Activated CD4-positive, alpha-beta T cell treated with anti-CD3 and anti-CD28 coated beads for 24 hours (primary cell): ENCODE results near the gene CADM2.
"Not testable (repeated sequence)": the region's sequence is repeated elsewhere in the genome, so short reads cannot be mapped to it uniquely, and the experiment has no call there.

Source experiments
- DNase-seq, 2 donors: peaks; one replicate each; pipeline ENCODE4 v3.0.0-alpha.2; 2020; ENCODE audit warnings: low read depth in 2 of 2

The CADM2 gene

DNA sequence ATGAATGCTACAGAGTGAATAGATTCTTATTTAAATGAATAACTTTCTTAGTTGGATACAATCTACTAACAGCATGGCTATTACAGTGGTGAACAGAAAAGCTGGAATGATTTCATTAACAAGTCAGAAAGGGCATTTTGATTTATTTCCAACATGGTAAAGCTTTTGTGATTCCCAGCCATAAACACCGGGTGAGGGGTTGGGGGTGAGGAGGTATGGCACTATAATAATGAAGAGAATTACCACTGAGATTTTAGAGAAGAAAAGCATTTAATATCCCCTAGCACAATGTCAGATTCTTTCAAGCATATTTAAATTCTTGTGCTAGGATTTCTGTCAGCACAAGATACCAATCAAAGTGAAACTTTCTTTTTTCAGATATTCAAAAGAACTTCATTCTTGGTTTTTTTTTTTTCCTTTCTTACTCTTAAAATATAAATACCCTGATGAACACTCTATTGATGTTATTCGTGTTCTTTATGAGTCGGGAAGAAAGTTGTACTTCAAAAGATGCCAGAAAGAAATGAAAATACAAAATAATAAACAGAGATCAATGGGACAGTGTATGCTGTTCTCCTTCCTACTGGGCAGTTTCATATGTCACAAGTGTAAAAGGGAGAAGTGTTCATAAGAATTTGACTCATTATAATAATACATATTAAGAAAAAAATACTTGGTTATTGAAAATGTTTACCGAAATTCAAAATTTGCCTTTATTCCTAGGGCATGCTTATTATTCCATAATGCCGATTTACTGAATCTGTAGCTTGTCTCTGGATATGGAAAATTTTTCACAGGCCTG is 522.8 kb downstream of the CADM2 start:
- DNase-seq: no peak

DNA sequence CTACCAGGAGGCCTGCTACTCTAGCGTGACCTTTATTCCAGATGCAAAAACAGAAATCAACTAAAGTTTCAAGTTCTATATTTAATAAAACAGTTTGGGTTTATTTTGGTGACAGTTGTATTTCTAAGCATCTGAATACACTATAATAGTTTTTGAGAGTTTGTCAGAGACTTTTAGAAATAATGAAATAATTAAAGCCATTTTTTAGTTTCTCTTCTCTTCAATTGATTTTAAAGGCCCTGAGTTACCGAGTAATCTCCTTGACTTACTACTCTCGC is 523.4 kb downstream of the CADM2 start:
- no peak for DNase-seq

DNA sequence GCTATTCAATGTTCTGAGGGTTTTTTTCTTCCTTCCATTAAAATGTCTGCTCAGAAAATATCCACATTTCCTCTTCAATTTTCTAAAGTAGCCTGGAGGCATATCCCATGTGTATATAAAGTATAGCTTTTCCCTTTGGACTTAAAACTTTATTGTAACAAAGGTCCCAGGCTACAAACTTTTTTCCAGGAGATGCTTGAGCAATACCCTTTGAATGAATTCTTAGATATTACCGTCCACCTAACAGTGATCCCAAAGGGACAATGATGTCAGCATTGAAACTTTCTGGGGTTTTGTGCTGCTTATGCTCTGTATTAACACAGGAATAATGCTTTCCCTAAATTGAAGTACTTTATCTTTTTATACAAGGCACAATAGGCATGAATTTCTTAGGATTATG is 525.2 kb downstream of the CADM2 start:
- DNase-seq: no peak

DNA sequence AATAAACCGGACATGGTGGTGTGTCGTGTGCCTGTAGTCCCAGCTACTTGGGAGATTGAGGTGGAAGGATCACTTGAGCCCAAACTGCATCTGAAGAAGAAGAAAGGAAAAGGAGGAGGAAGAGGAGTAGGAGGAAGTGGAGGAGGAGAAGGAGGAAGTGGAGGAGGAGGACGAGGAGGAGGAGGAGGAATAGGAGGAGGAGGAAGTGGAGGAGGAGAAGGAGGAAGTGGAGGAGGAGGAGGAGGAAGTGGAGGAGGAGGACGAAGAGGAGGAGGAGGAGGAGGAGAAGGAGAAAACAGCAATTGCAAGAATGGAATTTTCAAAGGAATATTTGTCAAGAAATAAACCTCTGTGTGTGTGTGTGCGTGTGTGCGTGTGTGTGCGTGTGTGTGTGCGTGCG is 528.6 kb downstream of the CADM2 start:
- no peak for DNase-seq

DNA sequence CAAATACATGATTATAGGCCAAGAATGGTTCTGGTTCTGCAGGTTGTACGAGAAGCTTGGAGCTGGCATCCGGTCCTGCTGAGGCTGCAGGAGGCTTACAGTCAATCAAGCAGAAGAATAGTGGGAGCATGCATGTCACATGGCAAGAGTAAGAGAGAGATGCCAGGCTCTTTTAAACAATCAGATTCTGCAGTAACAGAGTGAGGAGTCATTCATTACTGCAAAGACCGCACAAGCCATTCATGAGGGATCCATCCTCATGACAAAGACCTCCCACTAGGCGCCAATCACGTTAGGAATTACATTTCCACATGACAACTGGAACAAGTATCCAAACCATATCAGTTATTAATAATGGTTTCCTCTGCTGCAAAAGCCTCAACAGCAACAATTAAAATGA is 536.8 kb downstream of the CADM2 start:
- no peak for DNase-seq

DNA sequence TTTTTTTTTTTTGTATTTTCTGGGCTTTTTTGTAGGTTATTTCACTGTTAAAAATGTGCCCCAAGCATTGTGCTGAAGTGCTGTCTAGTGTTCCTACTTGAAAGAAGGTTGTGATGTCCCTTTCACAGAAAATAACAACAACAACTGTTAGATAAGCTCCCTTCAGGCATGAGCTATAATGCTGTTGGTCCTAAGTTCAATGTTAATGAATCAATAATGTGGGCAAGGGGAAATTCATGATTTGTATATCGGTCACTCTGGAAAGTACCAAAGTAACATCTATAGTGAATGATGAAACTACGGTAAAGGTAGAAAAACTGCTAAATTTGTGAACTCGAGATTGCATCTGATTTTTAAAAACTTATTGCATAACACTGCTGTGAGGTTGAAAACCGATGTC is 539.4 kb downstream of the CADM2 start:
- no peak for DNase-seq

DNA sequence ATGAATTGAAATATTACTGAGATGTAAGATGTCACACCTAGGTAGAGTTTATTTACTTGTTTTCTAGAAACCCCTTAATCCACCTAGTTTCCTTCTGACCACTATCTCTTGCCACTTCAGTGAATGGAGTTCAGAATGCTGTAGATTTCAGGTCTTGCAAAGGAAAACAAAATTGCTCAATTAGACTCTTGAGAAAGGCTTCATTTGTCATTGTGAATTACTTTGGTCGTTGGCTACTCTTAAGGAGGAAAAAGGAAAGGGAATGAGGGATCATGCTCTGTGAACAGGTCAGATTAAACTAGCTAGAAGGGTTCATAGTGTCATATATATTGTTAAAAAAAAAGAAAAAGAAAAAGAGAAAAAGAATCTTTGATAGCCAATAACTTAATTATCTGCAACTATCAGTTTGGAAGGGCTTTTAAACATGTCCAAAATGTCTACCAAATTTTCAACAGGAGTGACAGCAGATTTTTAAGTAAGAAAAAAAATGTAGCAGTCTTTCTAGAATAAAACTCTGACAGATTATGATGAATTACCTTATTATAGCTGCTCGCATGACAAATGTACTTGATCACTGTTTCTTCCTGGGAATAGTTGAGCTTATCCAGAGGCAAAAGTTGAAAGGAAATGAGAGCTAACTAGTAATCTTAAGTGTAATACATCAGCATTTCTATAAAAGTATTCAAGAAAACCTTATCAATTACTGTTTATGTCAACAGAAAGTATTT is 543.5 kb downstream of the CADM2 start:
- DNase-seq: no peak

DNA sequence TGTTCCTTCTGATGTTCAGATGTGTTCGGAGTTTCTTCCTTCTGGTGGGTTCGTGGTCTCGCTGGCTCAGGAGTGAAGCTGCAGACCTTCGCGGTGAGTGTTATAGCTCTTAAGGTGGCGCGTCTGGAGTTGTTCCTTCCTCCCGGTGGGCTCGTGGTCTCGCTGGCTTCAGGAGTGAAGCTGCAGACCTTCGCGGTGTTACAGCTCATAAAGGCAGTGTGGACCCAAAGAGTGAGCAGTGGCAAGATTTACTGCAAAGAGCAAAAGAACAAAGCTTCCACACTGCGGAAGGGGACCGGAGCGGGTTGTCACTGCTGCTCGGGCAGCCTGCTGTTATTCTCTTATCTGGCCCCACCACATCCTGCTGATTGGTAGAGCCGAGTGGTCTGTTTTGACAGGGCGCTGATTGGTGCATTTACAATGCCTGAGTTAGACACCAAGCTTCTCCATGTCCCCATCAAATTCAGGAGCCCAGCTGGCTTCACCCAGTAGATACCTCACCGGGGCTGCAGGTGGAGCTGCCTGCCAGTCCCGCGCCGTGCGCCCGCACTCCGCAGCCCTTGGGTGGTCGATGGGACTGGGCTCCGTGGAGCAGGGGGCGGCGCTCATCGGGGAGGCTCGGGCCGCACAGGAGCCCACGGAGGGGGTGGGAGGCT is 545.5 kb downstream of the CADM2 start:
- not testable (repeated sequence) for DNase-seq

DNA sequence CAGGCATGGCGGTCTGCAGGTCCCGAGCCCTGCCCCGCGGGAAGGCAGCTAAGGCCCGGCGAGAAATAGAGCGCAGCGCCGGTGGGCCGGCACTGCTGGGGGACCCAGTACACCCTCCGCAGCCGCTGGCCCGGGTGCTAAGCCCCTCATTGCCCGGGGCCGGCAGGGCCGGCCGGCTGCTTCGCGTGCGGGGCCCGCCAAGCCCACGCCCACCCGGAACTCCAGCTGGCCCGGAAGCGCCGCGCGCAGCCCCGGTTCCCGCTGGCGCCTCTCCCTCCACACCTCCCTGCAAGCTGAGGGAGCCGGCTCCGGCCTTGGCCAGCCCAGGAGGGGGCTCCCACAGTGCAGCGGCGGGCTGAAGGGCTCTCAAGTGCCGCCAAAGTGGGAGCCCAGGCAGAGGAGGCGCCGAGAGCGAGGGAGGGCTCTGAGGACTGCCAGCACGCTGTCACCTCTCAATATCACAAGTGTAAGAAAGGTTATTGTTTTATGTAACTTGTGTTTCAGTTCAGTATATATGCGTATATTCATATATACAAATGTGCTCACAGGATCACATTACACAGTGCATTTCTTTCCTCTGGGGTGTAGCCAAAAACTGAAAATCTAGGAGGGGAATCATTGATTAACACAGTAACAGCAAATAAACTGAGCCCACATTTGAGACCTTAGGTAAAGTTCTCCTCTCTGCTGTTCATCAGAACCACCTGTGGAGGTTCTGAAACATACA is 546.2 kb downstream of the CADM2 start:
- DNase-seq: not testable (repeated sequence)

DNA sequence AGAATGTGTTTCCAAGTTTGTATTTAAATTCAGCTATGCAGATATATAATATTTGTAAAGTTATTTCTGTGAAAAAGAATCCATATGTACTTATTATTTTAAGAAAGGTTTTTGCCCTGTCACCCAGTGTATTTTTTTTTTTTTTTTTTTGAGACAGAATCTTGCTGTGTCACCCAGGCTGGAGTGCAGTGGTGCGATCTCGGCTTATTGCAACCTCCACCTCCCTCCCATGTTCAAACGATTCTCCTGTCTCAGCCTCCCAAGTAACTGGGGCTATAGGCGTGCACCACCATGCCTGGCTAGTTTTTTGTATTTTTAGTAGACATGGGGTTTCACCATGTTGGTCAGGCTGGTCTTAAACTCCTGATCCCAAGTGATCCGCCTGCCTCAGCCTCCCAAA is 548.3 kb downstream of the CADM2 start:
- not testable (repeated sequence) for DNase-seq

DNA sequence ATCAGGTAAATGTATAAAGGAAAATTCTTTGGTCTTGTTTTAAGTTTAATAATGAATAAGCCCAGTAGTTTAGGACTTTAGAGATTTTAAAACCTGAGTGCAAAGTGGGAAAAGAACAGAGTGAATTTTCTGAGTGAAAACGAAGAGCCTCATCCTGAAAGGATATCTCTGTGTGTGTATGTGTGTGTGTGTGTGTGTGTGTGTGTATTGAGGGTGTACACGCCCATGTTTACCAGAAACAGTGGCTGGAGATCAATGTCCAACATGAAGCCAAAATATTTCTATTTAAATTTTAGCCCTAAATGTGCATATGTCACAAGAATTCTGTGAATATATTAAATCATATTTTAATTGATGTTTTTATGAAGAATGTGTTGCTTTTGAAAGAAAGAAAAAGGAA is 549.9 kb downstream of the CADM2 start:
- DNase-seq: no peak

DNA sequence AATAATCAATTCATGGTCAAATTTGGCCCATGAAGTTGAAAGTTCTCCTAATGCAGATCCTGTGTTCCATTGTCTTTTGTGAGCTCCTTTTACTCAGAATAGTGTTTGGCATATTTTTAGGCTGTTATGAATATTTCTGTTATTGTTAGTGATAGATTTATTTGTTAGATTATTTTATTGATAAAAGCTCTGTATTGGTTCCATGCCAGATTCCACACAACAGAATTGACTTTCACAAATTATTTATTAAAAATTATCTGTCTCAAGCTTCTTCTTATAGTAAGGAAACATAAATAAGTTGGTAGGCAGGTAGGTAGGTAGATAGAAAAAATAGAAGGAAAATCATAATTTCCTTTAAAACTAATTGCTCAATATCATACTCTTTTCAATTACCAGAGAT is 557.4 kb downstream of the CADM2 start:
- DNase-seq: no peak

DNA sequence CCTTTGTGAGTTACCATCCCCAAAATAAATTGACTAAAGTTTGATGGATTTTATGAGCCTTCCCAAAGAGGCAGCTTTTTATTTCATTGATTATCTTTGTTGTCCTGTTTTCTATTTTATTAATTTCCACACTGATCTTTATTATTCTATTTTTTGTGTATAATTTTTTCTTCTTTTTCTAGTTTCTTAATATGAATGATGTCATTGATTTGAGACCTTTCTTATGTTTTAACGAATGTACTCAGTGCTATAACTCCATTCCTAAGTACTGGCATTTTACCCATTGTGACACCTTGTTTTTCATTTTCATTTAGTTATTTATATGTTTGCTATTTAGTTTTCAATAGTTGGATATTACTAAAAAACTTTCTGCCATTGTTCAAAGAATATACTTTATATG is 565.3 kb downstream of the CADM2 start:
- DNase-seq: no peak

DNA sequence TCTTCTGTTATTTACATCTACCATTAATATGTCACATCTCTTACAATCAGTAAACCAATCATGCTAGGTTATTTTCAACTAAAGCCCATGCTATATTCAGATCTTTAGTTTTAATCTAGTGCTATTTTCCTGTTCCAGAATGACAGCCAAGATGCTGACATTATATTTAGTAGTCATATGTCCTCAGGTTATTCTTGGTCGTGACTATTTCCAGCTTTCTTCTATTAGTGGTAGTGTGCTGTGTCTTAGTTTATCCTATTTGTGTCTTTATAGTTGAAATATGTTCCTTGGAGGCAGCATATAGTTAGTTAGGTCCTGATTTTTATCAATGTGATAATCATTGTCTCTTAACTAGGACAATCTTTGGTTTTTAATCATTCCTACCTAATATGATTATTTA is 566.5 kb downstream of the CADM2 start:
- DNase-seq: no peak

DNA sequence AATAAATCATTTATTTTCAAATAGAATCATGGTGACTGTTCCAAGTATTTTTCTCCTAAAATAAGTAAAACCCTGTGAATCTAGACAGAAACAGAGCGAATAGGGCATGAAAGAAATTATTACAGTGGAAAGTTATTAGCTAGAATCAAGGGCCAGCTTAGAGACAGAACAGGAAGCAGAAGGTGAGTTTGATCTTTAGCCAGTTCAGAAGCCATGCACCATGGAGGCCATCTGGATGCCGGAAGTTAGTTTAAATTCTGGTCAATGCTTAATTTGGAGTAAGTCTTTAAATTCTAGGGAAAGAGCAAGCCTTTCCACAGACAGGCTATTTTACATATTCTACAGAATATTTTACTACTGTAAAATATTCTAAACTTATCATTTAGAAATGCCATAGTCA is 574.8 kb downstream of the CADM2 start:
- DNase-seq: no peak

DNA sequence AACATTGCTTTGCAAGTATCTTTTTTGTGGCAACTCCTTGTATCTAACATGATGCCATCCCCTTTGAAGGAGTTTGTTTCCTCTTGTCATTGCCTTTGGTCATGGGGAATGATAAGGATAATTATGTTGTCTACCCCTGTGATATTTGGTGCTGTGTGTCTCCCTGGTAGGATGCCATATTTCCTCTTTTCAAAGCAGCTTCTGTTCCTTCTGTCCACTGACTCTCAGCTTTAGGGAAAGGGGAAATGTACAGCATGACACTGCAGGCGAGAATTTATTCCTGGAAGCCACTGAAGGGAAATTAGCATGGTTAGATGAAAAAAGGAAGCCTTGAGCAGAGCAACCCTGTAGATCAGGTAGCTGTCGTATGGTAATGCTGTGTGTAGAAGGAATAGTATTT is 576.7 kb downstream of the CADM2 start:
- DNase-seq: no peak

DNA sequence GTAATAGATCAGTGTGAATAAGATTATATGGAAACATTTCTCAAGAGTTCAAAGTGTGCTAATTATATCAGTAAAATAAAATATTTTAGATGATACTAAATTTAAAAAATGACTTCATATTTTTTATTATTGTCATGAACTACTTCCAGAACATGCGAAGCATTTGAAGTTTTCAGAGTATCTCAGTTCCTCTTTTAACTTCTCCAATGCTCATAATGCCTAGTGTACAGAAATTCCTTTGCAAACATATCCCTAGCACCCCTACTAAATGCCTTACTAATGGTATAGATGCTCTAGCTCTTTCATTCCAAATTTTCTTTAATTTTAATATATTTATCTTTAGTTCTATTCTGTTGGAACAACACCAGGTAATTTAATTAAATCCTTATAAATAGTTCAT is 580.4 kb downstream of the CADM2 start:
- DNase-seq: no peak

DNA sequence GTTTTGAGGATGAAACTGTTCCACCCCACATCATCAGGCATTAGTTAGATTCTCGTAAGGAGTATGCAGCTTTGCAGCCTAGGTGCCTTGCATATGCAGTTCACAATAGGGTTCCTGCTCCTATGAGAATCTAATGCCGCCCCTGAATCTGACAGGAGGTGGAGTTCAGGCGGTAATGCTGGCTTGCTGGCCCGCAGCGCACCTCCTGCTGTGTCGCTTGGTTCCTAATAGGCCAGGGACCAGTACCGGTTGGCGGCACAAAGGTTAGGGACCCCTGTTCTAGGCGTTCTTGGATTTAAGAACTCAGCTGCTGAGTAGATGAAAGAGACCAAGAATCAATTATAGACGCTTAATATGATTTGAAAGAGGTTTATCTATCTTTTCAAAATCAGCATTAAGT is 595.4 kb downstream of the CADM2 start:
- DNase-seq: no peak

DNA sequence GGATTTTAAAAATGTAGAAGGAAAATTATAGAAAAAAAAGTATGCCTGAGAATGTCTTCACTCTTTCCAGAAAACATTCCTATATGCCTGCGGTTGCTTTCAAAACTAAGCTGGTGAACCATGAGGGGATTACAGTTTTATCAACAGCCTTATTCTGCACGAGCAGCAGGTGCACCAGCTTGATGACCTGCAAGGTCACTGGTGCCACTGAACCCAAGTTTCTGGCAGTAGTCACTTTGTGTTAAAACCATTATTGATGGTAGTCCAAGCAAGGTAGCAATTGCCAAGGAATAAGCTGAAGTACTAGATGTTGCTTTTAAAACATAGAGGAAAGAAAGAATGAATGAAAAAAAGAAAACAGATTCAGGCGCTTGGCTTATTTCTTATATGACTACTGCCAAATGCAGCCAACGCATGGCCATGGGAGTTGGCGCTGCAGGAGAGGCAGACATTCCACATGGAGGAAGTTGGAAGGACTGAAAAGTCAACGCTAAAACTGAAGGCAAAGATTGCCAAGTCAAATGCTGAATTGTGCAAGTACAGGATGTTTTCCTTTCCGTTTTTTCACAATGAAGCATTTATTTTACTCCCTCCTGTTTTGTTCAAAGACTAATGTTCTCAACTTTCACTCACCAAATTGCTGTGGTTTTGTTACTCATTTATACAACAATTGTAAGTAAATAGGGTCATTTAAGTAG is 601.4 kb downstream of the CADM2 start:
- DNase-seq: no peak

DNA sequence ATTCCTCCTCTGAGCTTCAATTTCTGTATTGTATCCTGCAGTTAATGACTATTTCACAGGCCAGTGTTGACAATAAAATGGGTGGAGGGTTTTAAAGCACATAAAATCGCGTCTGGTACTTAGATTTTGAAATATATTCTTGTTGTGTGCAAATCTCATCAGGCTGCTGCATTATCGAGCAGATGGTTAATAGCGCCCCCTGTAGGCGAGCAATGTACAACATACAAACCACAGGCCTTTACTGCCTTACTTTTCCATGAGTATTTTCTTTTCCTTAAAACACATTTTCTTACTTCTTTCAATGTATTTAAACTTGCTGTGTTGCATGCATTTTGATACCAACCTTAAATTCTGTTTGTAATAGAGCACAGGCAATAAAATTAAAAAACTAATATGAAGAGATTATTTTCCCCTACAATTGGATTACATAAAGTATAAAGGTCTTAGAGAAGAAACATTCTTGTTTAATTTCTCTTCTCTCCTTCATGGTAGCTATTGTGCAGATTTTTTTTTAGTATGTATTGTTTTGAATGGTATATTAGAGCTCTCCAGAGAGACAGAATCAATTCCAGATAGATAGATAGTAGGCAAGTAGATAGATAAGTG is 608.4 kb downstream of the CADM2 start:
- DNase-seq: peak in 1 of 2 donors; percentile 3

DNA sequence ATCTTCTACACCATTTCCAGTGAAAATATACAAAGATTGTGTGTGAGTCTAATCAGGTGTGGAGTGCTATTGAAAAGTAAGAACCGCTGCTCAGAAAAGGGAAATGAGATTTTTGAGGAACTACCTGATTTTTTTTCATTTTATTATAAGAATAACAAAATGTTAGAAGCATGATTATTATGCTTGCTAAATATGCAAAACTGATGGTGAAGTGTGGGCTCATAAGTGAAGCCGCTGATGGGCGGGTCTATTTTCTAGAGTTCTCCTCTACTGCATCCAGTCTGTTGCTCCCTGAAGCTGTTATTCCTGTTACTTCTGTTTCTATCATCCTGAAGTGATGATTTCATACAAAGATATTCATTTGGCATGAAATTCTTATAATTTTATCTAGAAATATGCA is 612.0 kb downstream of the CADM2 start:
- DNase-seq: no peak
